ENCODE data around the gene ZBTB39. TPM values are rescaled to one million over a fixed set of nuclear protein-coding genes. Genes with fewer than 3 reads are reported as not detected.

Gene ZBTB39, protein sequence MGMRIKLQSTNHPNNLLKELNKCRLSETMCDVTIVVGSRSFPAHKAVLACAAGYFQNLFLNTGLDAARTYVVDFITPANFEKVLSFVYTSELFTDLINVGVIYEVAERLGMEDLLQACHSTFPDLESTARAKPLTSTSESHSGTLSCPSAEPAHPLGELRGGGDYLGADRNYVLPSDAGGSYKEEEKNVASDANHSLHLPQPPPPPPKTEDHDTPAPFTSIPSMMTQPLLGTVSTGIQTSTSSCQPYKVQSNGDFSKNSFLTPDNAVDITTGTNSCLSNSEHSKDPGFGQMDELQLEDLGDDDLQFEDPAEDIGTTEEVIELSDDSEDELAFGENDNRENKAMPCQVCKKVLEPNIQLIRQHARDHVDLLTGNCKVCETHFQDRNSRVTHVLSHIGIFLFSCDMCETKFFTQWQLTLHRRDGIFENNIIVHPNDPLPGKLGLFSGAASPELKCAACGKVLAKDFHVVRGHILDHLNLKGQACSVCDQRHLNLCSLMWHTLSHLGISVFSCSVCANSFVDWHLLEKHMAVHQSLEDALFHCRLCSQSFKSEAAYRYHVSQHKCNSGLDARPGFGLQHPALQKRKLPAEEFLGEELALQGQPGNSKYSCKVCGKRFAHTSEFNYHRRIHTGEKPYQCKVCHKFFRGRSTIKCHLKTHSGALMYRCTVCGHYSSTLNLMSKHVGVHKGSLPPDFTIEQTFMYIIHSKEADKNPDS
- total RNA-seq: 5.1 and 5.3 TPM in 2 replicates

DNA sequence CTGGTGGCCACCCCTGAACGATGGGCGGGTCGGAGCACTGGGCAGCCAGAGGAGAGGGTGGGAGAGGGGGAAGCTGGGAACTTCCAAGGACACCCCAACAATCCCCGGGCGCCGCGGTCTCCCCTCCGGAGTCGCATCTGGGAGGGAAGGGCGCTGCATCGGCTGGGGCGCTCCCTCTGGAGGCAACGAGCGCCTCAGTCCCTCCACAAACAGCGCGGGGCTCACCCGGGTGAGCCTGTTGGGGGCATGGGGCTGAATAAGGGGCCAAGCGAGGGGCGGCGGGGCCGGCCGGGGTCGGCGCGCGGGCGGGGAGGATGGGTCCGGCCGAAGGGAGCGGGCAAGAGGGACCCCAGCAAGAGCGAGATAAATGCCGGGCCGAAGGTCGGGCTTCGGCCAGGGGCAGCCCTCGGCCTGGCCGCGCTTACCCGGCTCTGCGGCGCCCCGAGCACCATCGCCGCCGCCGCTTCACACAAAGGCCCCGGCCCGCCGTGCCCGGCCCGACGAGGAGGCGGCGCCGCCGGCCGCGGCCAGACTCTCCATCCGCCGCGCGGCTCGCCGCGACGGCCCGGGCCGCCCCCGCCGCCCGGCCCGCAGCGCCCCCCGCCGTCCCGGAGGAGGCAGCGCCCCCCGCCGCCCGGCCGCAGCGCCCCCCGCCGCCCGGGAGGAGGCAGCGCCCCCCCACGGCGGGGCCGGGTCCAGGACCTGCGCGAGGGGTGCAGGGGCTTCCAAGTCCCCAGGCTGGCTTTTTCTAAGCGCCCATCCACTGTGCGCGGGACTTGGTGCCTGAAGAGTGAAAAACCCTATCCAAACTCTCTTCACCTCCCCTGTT lies at the start of gene ZBTB39:
TSS of gene ZBTB39 (minus strand) at position 567 of the 829 bp plus-strand sequence. CDS start 1,629 bp downstream, outside the sequence.

GRCh38 chr12:57049890-57050289 lies 43.5 kb upstream of the ZBTB39 start, which contains the start of gene MYO1A:
Gene MYO1A, minus strand, starts transcription at chr12:57050129. Its CDS starts 1,806 bp downstream, at chr12:57048323.

GRCh38 chr12:57016348-57016747 lies 10.0 kb upstream of the ZBTB39 start, which contains the start of gene TAC3:
Gene TAC3, minus strand, starts transcription at chr12:57016529. Its CDS starts 732 bp downstream, at chr12:57015797.

DNA sequence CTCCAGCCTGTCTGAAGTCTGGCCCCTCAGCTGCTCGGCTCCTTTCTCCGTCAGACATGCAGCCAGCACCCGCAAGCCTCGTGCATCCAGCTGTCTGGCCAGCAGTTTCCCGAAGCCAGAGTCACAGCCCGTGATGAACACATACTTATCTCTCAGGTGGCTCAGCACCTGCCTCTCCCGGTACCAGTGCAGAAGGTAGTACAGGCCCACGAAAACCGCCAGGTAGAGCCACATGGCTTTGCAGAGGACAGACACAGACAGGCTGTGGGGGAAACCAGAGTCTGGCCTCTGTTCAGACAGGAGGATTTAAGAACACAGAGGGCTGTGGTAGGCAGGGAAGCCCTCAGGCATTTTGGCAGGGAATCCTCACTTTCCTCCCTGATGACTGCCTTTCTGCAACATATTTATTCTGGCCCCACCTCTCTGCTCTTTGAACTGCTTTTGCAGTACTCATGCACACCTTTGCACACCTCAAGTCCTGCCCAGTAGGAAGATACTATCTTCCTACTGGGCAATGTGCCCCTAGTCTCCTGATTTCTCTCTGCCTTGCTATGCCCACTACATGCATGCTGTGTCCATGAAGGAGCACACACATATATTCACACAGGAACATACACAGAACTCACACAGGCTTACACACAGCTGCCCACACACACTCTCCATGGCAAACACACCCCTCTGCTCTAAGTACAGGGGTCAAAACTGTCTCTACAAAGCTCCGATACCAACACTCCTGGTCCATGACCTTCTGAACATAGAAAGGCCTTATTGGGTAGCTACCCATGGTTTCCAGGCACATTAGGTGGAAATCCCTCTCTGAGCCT lies 48.9 kb downstream of the ZBTB39 start, which contains the start of gene RDH16:
TSS of gene RDH16 (minus strand) at position 380 of the 824 bp plus-strand sequence. CDS start at position 234, 146 bp downstream.

Other genes with a start within 250 kb of the ZBTB39 start
- 2.8 and 22.1 TPM in 2 replicates for gene HSD17B6, start 243.2 kb downstream of the ZBTB39 start, total RNA-seq
- gene SDR9C7, start 72.1 kb downstream of the ZBTB39 start, total RNA-seq: not detected in 2 replicates
- gene RDH16, start 48.9 kb downstream of the ZBTB39 start, total RNA-seq: 0.22 and 0.25 TPM in 2 replicates
- gene TAC3, start 10.0 kb upstream of the ZBTB39 start, total RNA-seq: not detected in 2 replicates
- 0.12 TPM in 1 of 2 replicates, not detected in the other for gene MYO1A, start 43.6 kb upstream of the ZBTB39 start, total RNA-seq
- 12.7 and 22.1 TPM in 2 replicates for gene NEMP1, start 72.2 kb upstream of the ZBTB39 start, total RNA-seq
- gene NAB2, start 82.6 kb upstream of the ZBTB39 start, total RNA-seq: 88.9 and 104 TPM in 2 replicates
- 55.6 and 61.0 TPM in 2 replicates for gene STAT6, start 104.8 kb upstream of the ZBTB39 start, total RNA-seq
- 222 and 524 TPM in 2 replicates for gene LRP1, start 121.9 kb upstream of the ZBTB39 start, total RNA-seq
- not detected in 2 replicates for gene LRP1-AS, start 141.1 kb upstream of the ZBTB39 start, total RNA-seq
- gene NXPH4, start 210.2 kb upstream of the ZBTB39 start, total RNA-seq: 1.7 and 4.0 TPM in 2 replicates
- gene SHMT2, start 223.2 kb upstream of the ZBTB39 start, total RNA-seq: 368 and 374 TPM in 2 replicates
- 0.22 and 0.50 TPM in 2 replicates for gene STAC3, start 244.6 kb upstream of the ZBTB39 start, total RNA-seq

Measured in uterine smooth muscle cell (primary cell).